GM19468 (cell line): ENCODE measurements around the gene PLCH1.

Experiments used
- ATAC-seq: cut with Tn5 transposase; IDR thresholded peaks from one replicate; pipeline ENCODE4 v1.9.1; 2021; ENCODE audit warnings: mild to moderate bottlenecking, moderate library complexity, moderate number of reproducible peaks; ENCODE audit not compliant: unreplicated experiment; ENCODE audit errors: extremely low read depth

PLCH1 gene

DNA sequence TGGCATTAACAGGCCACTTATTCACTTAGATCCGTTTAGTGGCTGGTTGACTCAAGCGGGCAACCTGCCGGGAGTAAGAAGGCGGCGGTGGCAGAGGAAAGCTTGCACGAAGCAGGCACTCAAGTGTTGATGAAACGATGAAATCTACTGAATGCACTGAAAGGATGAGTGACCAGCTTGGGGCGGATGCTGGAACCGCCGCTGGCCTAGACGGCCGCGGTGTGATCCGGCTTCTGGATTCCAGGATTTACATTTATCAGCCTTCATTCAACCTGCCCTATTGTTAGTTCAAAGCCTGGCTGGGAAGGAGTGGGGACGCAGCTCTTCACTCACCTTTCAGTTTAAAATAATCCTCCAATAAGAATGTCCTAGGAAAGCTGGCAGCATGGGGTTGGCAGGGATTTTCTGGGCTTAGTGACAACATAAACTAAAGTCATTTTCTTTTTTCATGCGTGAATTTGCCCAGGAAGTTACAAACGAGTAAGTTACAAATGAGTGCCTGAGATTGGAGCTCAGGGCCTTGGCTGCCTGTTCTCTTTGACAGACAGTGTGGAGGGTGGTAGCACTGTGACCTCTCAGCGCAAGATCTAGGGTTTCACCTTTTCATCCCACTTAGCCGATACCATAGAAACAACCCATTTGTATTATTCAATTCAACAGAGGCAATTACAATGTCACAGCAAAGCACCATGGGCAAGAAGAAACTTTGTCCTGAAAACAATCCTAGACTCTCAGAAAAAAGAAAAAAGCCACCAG is 1.1 kb upstream of the PLCH1 start:
- no peak for ATAC-seq

DNA sequence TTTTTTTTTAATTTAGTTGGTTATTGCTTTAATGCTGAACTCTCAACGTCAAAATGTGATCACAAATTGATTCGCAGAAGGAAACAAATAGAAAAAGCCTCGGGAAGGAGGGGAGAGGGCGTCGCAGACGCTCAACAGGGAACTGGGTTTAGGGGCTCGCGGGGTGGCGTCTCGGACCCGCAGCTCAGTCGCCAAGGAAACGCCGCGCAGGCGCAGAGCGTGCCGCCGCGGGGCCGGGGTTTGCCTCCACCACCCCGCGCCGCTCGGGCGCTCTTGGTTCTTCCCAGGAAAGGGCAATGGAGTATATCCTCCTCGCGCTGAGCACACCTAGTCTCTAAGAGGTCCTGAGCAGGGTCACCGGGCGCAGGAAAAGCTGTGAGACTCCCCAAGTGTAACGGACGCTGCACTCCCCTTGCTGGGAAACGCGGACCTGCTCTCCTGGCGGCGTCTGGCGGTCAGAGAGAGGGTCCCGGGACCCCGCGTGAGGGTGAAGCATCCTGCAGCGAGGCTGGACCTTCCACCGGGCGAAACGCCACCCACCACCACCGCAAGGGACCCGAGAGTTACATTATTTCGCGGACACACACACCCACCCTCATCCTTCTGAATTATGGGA is 753 bp downstream of the PLCH1 start:
- ATAC-seq, result peak; percentile 20

DNA sequence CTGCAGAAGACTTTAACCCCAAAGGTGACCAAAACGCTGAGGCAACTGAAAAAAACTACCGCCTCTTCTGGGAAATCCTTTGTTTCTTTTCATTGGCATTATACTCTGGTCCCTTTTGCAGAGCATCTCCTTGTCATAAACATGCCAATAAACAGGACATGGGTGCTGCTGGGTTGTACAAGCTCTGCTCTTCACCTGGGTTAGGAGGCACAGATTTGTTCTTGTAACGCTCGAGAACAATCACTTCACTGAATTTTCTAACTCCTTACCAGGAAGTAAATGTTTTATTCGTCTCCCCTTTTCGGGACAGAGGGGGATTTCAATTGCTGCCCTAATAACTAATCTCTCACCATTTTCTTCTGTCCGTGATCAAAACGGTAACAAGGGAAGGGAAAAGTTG is 1.3 kb downstream of the PLCH1 start:
- no peak for ATAC-seq

DNA sequence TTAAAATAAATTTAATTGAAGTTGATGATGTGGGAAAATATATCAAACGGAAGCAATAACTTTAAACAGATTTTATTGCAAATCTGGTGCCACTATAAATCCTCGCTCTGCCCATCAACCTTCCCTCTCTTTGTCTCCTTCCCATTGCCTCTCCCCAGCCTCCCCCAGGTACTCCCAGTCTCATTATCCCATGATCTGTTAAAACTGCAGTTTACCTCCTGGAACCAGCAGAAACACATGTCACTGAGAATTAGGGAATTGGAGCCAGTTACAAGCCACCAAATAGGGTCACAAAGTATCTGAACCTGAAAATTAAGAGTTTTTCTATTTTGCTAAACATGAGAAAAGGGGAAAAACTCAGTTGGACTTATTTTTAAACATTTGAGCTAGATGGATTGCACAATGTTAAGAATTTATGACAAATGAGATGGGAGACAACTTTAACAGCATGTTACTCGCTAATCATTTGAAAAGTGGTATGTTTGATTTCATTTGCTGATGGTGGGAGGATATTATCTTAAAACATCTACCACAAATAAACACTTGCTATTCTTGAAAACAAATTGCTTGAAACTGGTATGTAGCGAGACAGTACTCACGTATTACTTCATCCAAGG is 2.4 kb downstream of the PLCH1 start:
- ATAC-seq, result no peak

DNA sequence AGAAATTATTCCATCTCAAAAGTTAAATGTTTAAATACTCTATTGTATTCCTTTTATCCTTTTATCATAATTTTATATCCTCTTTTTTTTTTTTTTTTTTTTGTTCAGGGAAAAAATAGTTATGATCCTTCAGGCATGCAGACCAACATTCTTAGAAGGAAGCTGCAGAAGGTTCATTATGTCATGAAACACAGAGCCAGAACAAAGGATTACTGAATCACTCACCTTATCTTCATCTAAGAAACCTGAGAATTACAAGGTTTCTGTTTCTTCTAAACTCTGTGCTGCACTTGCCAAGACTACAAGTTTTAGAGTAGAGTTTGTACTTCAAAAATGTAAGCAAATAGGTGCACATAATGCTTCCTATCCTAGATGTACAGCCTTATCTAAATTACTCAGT is 3.3 kb downstream of the PLCH1 start:
- ATAC-seq, result no peak

DNA sequence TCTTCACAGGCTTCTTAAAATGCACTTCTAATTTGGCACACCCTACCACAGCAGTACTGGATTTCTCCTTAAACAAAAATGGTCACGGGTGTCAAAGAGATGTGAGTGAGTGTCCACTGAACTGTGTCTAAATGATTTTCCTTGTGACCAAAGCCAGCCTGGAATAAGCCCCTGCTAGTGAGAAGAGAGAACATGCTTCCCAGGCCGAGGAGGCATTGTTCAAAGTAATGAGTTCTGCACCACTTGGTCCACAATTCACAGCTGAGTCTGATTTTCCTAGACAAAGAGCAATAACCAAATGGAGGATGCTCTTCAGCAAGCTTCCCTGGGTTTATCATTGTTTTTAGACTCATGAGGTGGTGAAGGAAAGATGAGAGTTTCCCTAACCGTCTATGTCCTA is 3.8 kb downstream of the PLCH1 start:
- no peak for ATAC-seq

DNA sequence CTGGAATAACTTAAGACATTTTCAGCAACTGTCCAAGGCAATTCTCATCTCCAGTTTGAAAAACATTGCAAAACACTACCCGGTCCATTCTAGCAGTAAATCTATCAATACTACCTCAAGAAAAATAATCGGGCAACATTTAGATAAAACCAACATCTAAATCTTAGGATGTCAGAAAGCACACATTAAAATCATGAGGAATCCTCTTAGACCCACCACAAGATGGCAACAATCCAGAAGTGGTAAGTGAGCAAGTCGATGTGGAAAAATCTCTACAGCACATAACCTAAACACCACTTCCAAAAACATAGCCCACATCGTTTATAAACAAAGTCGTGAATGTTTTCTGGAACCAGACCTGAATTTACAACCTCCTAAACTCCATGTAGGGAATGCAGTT is 5.7 kb downstream of the PLCH1 start:
- no peak for ATAC-seq

DNA sequence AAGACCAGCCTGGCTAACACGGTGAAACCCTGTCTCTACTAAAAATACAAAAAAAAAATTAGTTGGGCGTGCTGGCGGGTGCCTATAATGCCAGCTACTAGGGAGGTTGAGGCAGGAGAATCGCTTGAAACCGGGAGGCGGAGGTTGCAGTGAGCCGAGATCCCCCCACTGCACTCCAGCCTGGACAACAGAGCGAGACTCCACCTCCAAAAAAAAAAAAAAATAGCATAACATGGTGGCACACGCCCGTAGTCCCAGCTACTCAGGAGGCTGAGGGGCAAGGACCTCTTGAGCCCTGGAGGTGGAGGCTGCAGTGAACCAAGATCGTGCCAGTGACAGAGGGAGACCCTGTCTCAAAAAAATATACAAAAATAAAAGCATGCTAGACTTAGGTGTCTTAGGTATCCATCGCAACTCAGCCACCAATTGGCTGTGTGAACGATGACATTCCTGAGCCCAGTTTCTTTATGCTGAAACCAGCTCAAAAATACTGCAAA is 6.2 kb downstream of the PLCH1 start:
- ATAC-seq, result no peak

DNA sequence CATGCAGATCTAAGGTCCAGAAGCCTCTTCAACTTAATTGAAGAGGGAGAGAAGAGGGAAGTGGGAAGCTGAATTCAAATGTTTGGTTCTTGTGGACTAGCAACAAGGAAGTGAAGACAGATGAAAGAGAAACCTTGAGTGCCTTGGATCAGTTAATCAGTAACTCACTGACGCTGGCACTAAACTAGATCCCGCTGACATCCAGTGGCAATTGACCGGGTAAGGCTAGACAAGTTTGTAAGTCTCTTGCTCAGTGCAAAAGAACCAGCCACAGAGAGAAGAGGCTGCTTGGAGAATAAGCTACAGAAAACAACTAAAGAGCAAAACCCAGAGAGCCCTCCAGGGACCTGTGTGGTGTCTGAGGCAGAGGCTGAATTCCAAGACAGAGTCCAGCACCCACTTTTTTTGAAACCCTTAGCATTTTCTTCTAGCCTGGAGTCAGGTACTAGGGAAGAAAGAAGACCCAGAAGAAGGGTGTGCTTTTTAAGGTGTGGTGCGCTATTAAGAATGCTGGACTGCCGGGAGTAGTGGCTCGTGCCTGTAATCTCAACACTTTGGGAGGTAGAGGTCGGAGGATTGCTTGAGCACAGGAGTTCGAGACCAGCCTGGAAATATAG is 6.9 kb downstream of the PLCH1 start:
- peak; percentile 84 for ATAC-seq

DNA sequence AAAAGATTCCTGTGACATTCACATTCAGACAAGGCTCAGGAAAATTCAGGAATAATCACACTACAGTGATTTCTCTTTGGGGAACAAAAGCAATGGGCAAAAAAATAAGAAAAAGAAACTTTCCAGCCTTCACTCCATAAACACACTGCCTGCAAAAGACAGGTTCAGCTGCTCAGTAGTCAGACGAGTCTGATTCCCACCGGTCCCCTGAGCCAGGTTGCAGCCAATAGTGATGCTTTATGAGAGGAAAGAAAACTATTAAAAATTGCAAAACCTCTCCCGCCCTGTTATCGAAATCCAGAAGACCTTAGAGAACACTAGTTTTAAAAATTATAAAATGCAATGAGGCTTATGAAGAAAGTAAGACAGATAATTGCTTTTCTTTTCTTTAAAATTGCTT is 8.5 kb downstream of the PLCH1 start:
- no peak for ATAC-seq

DNA sequence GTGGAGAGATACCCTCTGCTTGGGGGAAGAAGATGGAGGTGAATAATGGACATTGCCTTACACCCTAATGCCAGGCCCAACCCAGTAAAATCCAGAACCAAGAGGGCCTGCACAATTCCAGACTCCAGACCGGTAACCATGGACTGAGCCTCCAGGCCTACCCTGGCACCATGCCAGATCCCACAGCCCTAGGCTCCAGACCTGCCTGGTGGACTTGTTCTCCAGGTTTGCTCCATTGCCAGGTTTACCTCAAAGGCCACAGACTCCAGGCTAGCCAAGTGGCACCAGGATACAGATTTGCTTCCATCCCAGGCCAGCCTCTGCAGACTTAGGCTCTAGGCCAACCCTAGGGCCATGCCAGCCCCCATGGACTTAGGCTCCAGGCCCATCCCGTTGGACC is 14.0 kb downstream of the PLCH1 start:
- no peak for ATAC-seq

DNA sequence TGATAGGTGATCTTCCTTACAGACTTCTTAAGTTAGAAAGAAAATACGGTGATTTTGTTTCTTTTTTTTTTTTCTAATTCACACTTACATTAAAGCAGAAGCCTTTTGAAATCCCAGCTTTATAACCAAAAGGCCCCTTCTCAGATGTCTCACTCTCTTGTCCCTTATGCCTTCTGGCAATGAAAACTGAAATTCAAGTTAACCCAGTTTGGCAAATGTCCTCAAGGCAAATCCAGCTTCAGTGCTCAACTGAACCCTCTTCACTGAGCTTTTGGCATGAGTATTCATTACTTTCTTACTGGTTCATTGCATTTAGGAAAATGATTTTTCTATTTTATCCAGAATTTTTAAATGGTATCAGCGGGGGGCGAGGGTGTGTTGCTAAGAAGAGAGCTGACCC is 17.0 kb downstream of the PLCH1 start:
- ATAC-seq, result no peak

DNA sequence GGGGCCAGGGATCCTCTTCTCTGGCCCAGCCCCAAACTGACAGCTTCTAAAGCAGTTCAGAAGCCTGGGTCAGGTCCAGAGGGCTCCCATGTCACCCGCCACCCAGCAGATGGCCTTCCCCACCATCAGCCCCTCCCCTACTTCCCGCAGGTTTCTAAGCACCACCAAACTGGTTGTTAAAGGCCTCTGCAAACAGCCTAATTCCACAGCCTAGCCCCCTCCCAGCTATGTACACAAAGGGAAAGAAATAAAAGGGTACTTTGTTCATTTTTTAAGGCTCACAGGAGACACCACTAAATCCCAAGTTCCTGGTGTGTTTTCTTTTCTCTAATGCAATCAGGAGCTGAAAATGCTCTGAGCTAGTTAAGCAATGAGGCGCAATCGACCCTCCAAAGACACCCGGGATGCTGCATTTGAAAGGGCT is 30.6 kb downstream of the PLCH1 start:
- ATAC-seq, result no peak

DNA sequence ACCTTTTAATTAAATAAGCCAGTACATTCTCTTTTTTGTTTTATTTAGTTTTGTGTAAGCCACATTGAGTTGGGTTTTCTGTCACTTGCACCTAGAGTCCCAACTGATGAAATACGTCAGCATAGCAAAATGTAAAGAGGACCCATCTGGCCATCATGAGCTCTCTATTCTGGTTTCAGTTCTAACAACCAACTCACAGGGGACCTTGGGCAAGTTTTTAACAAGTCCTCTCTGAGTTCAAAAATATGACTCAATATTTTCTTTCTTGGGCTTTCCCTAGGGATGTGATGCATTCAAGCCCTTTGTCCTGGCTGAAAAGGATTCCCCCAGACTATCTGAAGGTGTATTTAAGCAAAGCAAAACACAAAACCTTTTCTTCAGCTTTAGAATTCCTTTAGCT is 32.9 kb downstream of the PLCH1 start:
- peak; percentile 35 for ATAC-seq

DNA sequence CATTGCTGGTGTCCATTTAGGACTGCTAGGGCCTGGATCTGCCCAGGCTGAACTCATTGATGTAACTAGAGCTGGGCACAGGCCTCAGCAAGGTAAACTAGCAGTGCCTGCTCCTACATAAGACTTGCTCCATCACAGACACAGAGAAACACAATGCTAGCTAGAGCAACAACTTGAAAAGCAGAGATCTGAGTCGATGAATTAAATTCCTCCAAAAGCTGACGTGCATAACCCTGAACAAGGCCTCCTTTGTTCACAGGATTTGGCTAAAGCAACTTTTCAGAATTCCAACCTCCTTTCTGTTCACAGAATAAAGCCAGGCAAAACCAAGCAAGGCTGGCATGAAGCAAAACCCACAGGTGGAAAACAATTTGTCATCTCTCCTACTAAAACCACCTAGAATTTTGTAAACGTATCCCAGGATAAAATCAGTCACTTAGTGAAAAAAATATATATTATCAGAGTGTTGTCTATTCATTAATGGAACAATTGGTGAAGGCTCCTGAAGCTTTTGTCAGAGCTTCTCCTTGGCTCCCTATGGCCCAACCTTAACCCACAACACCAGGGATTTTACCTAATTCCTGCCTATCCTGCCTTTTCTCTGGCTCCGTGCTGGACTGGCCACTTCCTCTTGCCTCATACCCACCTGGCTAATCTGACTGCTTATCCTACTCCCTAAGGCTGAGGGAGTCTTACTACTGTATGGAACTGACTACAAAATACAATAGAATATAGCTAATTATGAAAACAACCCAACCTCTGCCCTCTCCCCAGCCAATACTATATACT is 39.9 kb downstream of the PLCH1 start:
- ATAC-seq, result no peak

DNA sequence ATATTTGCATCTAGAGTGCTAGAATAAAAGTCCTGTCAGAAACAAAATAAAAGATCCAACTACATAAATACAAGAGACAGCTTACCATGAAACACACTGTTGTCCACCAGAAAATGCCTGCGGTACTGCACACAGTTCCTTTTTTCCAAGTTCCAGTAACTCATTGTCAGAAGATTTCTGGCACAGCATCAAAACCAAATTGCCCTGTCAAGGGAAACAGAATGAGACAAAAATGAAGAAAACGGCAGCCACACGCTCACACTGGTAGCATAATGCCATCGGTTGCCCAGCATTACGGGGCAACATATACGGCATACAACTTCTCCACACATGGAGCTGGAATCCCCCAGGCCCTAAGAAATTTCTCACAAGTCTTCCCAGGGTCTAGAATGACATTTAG is 40.8 kb downstream of the PLCH1 start:
- no peak for ATAC-seq

DNA sequence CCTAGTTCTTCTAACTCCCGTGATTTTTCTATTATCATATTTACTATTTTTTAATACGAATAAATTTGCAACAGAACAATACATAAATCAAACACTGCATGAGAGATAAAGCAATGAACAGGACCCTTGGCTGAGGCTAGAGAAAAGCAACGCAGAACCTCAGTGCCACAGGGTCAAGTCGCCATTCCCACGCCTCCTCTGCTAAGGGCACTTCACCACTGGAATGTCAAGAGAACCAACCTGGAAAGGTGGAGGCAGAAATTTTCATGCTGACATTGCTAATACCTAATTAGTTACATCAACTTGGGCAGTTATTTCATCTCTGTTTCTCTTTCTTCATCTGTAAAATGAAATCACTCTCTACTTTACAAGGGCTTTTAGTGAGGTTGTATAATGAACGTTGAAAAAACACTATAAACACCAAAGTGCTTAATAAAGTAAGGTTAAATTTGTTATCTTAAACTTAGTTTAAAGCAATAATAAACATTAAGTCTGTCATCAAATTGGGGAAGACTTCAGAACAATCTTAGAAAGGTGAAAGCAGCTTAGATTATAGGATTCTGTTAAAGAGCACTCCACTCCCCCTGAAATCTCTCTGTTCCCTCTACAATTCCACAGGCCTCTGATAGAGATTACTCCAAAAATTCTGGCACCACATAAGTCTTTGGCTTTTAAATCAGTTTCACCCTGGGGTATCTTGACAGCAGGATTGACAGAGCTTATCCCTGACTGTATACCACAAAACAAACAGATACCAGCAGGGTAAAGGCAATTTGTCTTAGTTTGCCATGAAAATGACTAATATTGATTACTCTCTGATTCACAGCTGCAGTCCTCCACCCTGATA is 41.9 kb downstream of the PLCH1 start:
- ATAC-seq, result no peak

DNA sequence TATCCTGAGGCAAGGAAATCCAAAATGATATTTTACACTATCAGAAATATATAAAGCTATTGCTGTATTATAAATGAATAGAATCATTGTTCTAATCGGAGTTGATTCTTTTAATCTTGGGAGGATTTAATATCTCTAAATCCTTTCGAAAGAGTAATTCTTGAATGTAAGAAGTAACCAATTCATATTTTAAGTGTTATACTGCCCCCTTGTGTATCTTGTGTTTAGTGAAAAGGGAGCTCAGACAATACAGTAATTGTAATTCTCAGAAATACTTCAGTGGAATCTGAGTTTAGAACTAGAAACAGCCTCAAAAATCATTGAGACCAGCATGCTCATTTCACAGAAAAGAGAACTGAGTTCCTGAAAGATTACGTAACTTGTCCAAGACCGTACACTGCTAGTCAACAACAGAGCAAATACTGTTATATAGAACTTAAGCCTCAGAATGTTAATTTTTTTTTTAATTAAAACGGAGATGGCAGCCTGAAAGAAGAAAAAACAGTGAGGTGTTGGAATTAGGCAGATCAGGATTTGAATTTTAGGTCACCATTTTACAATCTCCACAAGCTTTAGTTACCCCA is 42.9 kb downstream of the PLCH1 start:
- no peak for ATAC-seq

DNA sequence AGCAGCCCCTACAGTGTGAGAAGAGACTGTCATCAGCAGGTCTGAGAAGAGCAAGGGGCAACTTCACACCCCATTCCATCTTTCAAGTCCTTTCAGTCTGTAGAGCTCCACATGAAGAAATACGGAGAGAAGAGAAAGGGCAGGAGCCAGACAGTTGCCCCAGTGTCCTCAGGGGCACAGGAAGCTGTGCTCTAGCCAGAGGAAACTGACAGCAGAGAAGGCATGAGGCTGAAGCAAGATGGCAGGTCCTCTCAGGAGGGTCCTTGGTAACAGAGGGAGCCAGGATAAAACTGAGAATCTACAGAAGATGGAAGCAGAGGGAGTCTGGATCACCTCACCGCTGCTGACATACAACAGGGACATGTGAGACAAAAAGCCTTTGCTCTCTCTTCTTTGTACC is 47.3 kb downstream of the PLCH1 start:
- no peak for ATAC-seq
